IPS-18c (cell line): ENCODE measurements around the gene NCAM2.
"Not testable (repeated sequence)": the region's sequence is repeated elsewhere in the genome, so short reads cannot be mapped to it uniquely, and the experiment has no call there.

Experiments used
- H3K4me3 ChIP-seq: 2 replicates; pipeline ENCODE4 v1.7.0; 2013; ENCODE audit warnings: low read depth, mild to moderate bottlenecking, low read length, moderate library complexity; ENCODE audit not compliant: insufficient read depth
- H3K9me3 ChIP-seq: one replicate; pipeline ENCODE4 v1.6.1; 2013; ENCODE audit warnings: mild to moderate bottlenecking, low read length, moderate library complexity; ENCODE audit not compliant: control insufficient read depth, insufficient read depth

Gene NCAM2

GRCh38 chr21:21146587-21147373, 148.6 kb downstream of the NCAM2 start:
- H3K9me3 ChIP-seq, result no peaks in the 10 kb centered on the region

DNA sequence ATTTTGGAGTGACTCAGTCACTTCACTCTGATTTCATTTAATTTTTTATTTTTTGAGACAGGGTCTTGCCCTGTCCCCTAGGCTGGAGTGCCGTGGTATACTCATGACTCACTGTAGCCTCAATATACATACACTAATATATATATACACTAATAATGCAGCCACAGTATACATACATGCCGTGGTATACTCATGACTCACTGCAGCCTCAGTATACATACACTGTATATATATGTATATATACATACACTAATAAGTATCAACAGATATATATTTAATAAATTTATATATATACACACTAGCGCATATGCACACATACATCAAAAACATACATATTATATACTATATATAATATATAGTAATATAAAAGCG, 149.2 kb downstream of the NCAM2 start:
- no peaks in the 10 kb centered on the region for H3K9me3 ChIP-seq
- no peak overlapping the region for H3K4me3 ChIP-seq

More at GRCh38 chr21:21146587-21147373, 148.6 kb downstream of the NCAM2 start:
- no peak overlapping the region for H3K4me3 ChIP-seq

- H3K9me3 ChIP-seq, result no peaks in the 10 kb centered on the region
- no peak overlapping the region for H3K4me3 ChIP-seq
Measured at GRCh38 chr21:21148009-21148408, 149.8 kb downstream of the NCAM2 start.

DNA sequence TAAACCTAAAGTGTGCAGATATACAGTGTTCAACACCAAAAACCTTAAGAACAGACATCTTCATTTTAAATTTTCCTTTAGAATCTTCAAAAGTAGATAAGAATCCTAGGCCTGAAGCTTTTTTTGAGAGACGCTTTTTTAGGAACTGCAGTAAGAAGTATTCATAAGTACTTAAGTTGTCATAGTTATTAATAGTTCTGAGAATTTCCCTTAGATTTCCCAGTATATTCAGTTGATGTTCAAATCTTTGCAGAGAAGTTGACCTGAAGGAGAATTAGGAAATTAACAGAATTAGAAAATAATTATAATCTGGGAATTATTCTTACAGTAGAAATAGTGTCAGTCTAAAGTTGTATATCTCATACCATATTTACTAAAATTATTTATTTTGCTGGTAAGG, 150.3 kb downstream of the NCAM2 start:
- Histone ChIP-seq H3K9me3 (no peaks in the 10 kb centered on the region), H3K4me3 (no peak overlapping the region)

DNA sequence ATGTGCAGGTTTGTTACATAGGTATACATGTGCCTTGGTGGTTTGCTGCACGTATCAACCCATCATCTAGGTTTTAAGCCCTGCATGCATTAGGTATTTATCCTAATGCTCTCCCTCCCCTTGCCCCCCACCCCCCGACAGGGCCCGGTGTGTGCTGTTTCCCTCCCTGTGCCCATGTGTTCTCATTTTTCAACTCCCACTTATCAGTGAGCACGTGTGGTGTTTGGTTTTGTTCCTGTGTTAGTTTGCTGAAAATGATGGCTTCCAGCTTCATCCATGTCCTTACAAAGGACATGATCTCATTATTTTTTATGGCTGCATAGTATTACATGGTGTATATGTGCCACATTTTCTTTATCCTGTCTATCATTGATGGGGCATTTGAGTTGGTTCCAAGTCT, 151.2 kb downstream of the NCAM2 start:
- not testable (repeated sequence) for H3K9me3 ChIP-seq, H3K4me3 ChIP-seq

DNA sequence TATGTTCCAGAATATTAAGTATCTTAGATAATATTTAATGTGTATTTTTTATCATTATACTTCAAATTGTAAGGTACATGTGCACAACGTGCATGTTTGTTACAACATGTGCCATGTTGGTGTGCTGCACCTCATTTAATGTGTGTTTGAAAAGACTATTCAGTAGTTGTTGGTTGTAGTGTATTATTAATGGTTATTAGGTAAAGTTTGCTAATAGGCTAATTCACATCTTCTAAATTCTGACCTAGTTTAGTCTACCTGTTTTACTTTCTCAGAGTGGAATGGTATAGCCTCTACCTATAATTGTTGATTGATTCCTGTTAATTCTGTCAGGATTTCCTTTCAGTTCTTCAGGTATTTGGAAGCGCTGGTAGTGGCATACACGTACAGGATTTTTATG, 153.0 kb downstream of the NCAM2 start:
- no peaks in the 10 kb centered on the region for H3K9me3 ChIP-seq
- no peak overlapping the region for H3K4me3 ChIP-seq

- H3K9me3 ChIP-seq, result no peaks in the 10 kb centered on the region
- H3K4me3 ChIP-seq, result no peak overlapping the region
Measured at GRCh38 chr21:21156397-21156796, 158.2 kb downstream of the NCAM2 start.

- no peaks in the 10 kb centered on the region for H3K9me3 ChIP-seq
- no peak overlapping the region for H3K4me3 ChIP-seq
Measured at GRCh38 chr21:21156957-21157356, 158.7 kb downstream of the NCAM2 start.

DNA sequence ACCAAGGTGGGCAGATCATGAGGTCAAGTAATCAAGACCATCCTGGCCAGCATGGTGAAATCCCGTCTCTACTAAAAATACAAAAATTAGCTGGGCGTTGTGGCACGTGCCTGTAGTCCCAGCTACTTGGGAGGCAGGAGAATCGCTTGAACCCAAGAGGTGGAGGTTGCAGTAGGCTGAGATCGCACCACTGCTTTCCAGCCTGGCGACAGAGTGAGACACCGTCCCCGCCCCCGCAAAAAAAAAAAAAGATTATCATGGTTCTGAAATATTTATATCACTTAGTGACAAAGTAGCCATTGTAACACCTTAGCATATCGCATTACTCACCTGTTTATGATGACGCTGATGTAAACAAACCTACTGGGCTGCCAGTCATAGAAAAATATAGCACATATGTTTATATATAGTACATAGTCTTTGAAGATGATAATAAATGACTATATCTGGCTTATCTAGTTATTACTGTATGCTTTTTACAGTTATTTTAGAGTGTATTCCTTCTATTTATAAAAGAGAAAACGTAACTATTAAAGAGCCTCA, 160.2 kb downstream of the NCAM2 start:
- Histone ChIP-seq H3K9me3 (no peaks in the 10 kb centered on the region), H3K4me3 (no peak overlapping the region)

DNA sequence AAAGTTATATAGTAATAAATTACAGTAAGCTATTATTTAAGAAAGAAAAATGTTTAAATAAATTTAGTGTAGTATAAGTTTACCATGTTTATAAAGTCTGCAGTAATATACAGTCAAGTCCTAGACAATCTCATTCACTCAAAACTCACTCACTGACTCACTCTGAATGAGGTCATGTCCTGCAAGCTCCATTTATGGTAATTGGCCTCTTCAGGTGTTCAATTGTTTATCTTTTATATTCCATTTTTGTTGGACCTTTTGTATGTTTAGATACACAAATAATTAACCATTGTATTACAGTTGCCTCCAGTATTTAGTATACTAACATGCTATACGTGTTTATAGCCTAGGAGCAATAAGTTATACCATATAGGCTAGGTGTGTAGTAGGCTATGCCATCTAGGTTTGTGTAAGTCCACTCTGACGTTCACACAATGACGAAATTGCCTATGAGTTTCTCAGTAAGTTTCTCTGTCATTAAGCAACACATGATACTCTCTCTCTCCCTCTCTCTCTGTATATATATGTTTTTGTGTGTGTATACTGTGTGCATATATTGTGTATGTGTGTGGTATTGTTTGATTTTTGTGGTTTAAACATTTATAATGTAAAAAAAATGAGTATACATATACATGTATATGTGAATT, 161.2 kb downstream of the NCAM2 start:
- no peaks in the 10 kb centered on the region for H3K9me3 ChIP-seq
- H3K4me3 ChIP-seq, result no peak overlapping the region

DNA sequence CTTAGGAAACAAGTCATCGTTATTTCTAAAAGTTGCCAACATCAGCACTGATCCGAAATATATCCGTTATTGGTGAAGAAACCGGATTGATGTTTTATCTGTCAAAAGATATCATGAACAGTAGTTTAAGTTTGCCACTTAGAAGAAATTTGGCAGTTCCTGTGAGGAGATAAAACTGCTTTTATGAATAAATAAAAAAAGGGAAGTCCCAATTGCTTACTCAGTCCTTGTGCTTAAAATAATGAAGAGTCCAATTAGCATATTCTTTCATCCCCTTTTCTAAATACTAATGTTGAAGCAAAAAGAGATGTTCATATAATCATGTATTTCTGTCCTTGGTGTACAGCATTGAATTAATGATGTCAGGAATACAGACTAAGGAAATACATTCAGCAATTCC, 164.6 kb downstream of the NCAM2 start:
- H3K4me3 ChIP-seq, result no peak overlapping the region
- H3K9me3 ChIP-seq, result no peaks in the 10 kb centered on the region

DNA sequence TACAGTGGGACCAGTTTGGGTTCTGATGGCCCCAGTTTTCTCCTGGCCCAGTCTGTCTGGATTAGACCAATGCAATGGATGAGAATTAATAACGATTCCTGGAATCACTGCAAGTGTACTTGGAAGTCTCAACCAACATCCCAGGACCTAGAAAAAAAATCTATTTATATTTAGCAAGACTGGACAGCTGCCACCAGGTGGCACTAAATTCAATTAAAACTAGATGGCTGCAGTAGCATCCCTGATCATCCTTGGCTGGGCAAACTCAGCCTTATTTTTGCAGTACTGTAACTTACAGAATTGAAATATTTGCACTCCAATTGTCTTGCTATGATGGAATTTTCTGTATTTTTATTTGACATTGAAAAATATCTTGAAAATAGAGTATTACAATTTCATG, 165.7 kb downstream of the NCAM2 start:
- no peak overlapping the region for H3K4me3 ChIP-seq
- no peaks in the 10 kb centered on the region for H3K9me3 ChIP-seq

GRCh38 chr21:21165063-21165645, 166.9 kb downstream of the NCAM2 start:
- H3K4me3 ChIP-seq, result no peak overlapping the region
- no peaks in the 10 kb centered on the region for H3K9me3 ChIP-seq

- H3K4me3 ChIP-seq, result no peak overlapping the region
- no peaks in the 10 kb centered on the region for H3K9me3 ChIP-seq
Measured at GRCh38 chr21:21174676-21175075, 176.5 kb downstream of the NCAM2 start.

- H3K4me3 ChIP-seq, result no peak overlapping the region
Measured at GRCh38 chr21:21175798-21176334, 177.7 kb downstream of the NCAM2 start.

GRCh38 chr21:21177353-21177986, 179.3 kb downstream of the NCAM2 start:
- Histone ChIP-seq H3K9me3 (no peaks in the 10 kb centered on the region), H3K4me3 (no peak overlapping the region)

More at GRCh38 chr21:21175798-21176334, 177.7 kb downstream of the NCAM2 start:
- no peaks in the 10 kb centered on the region for H3K9me3 ChIP-seq

- Histone ChIP-seq H3K9me3 (no peaks in the 10 kb centered on the region), H3K4me3 (no peak overlapping the region)
Measured at GRCh38 chr21:21179619-21180298, 181.6 kb downstream of the NCAM2 start.
